HEK293T (cell line): ENCODE data around the gene WBP2.

Experiments
- CTCF ChIA-PET: fragments of 350-600 bp; formaldehyde crosslinking; extraction: SDS; loops from one replicate; lab custom pipeline; 2021; ENCODE audit warnings: antibody characterized with exemption, inconsistent platforms; lab: Yijun Ruan, JAX
- POLR2A ChIA-PET: fragments of 350-600 bp; formaldehyde crosslinking; extraction: SDS; loops from one replicate; lab custom pipeline; 2020; ENCODE audit warnings: antibody characterized with exemption, inconsistent platforms; lab: Yijun Ruan, JAX
- DNase-seq: peaks from one replicate; pipeline ENCODE4 v3.0.0; 2012; ENCODE audit warnings: mixed read lengths; ENCODE audit errors: extremely low spot score
- ARNT ChIP-seq: fragments of 450-650 bp; IDR thresholded peaks from 2 replicates; pipeline ENCODE4 v1.6.1; 2017; ENCODE audit warnings: mild to moderate bottlenecking
- BHLHE40 ChIP-seq: fragments of 450-650 bp; IDR thresholded peaks from 2 replicates; pipeline ENCODE4 v1.6.1; 2016; ENCODE audit warnings: mild to moderate bottlenecking, moderate library complexity, borderline replicate concordance
- CTBP1 ChIP-seq: fragments of 450-650 bp; IDR thresholded peaks from 2 replicates; pipeline ENCODE4 v1.6.1; 2016; ENCODE audit warnings: borderline replicate concordance
- ELF4 ChIP-seq: fragments of 450-650 bp; IDR thresholded peaks from 2 replicates; pipeline ENCODE4 v1.6.1; 2017; ENCODE audit warnings: antibody characterized with exemption
- FOXA1 ChIP-seq: fragments of 450-650 bp; IDR thresholded peaks from 2 replicates; pipeline ENCODE4 v1.6.1; 2016; ENCODE audit warnings: mild to moderate bottlenecking
- FOXK2 ChIP-seq: fragments of 450-650 bp; IDR thresholded peaks from 2 replicates; pipeline ENCODE4 v1.6.1; 2016; ENCODE audit warnings: mild to moderate bottlenecking
- FOXM1 ChIP-seq: fragments of 450-650 bp; IDR thresholded peaks from 2 replicates; pipeline ENCODE4 v1.6.1; 2017; ENCODE audit warnings: mild to moderate bottlenecking, borderline replicate concordance
- HDGF ChIP-seq: fragments of 450-650 bp; IDR thresholded peaks from 2 replicates; pipeline ENCODE4 v1.6.1; 2017; ENCODE audit warnings: antibody characterized with exemption, borderline replicate concordance
- L3MBTL2 ChIP-seq: fragments of 450-650 bp; conservative IDR thresholded peaks from 2 replicates; pipeline ENCODE4 v1.6.1; 2016; ENCODE audit warnings: mild to moderate bottlenecking
- LEF1 ChIP-seq: fragments of 450-650 bp; IDR thresholded peaks from 2 replicates; pipeline ENCODE4 v1.6.1; 2017; ENCODE audit warnings: mild to moderate bottlenecking, borderline replicate concordance
- NFRKB ChIP-seq: fragments of 450-650 bp; IDR thresholded peaks from 2 replicates; pipeline ENCODE4 v1.6.1; 2016; ENCODE audit warnings: mild to moderate bottlenecking, moderate library complexity
- PKNOX1 ChIP-seq: fragments of 450-650 bp; IDR thresholded peaks from 2 replicates; pipeline ENCODE4 v1.6.1; 2016
- SP1 ChIP-seq: fragments of 450-650 bp; IDR thresholded peaks from 2 replicates; pipeline ENCODE4 v1.6.1; 2017
- SUZ12 ChIP-seq: fragments of 450-650 bp; IDR thresholded peaks from 2 replicates; pipeline ENCODE4 v1.6.1; 2016; ENCODE audit warnings: mild to moderate bottlenecking
- TARDBP ChIP-seq: fragments of 450-650 bp; IDR thresholded peaks from 2 replicates; pipeline ENCODE4 v1.6.1; 2016
- ZNF384 ChIP-seq: fragments of 450-650 bp; IDR thresholded peaks from 2 replicates; pipeline ENCODE4 v1.6.1; 2016

WBP2 gene

GRCh38 chr17:75845933-75846691 lies 9.0 kb downstream of the WBP2 start:
- ChIA-PET POLR2A (interaction anchor here (1.1 to 4.4 kb wide), 4 partner anchors 9 to 66 kb away, joined by 3 to 39 read pairs (median 13); partner anchors contain the start of genes UNK and WBP2), CTCF (interaction anchor here (0.8 to 2.3 kb wide), 3 partner anchors 10 to 27 kb away, joined by 3 to 13 read pairs (median 5); partner anchors contain the start of gene WBP2)
- no peak for DNase-seq
- TF ChIP-seq CTBP1 = no peak
- no peak for TF ChIP-seq TARDBP
- no peak for TF ChIP-seq FOXA1
- no peak for TF ChIP-seq PKNOX1
- no peak for TF ChIP-seq NFRKB
- TF ChIP-seq SP1 = no peak
- no peak for TF ChIP-seq ZNF384
- no peak for TF ChIP-seq FOXM1
- no peak for TF ChIP-seq ELF4
- TF ChIP-seq FOXK2 = no peak
- TF ChIP-seq HDGF = no peak
- TF ChIP-seq ARNT = no peak

GRCh38 chr17:75845058-75845711 lies 9.9 kb downstream of the WBP2 start:
- TF ChIP-seq HDGF = peak; percentile 61; the same call in 1 of the 2 replicates
- TF ChIP-seq SUZ12 = no peak
- TF ChIP-seq NFRKB = no peak
- TF ChIP-seq ELF4 = no peak
- TF ChIP-seq L3MBTL2 = no peak
- ChIA-PET CTCF (interaction anchor here (0.6 to 2.3 kb wide), 4 partner anchors 11 to 164 kb away, joined by 4 to 13 read pairs (median 5); partner anchors contain the start of gene WBP2), POLR2A (interaction anchor here (1.1 to 4.4 kb wide), 4 partner anchors 10 to 65 kb away, joined by 3 to 39 read pairs (median 13); partner anchors contain the start of genes UNK and WBP2)
- DNase-seq = peak; percentile 88

- POLR2A ChIA-PET = interaction anchor here (3.4 to 4.4 kb wide), 2 partner anchors 11 to 65 kb away, joined by 22 to 39 read pairs; partner anchors contain the start of gene WBP2
- no peak for DNase-seq
- TF ChIP-seq PKNOX1 (no peak), SP1 (no peak), ELF4 (no peak), L3MBTL2 (no peak), FOXM1 (no peak), FOXK2 (no peak), NFRKB (no peak), CTBP1 (no peak), HDGF (no peak), BHLHE40 (no peak)
- CTCF ChIA-PET = interaction anchor here (0.6 to 2.3 kb wide), 4 partner anchors 11 to 163 kb away, joined by 4 to 13 read pairs (median 5); partner anchors contain the start of gene WBP2
Measured at GRCh38 chr17:75844530-75845057, 10.5 kb downstream of the WBP2 start.

- POLR2A ChIA-PET = interaction anchor here (3.4 to 4.4 kb wide), 2 partner anchors 11 to 64 kb away, joined by 22 to 39 read pairs; partner anchors contain the start of gene WBP2
- no peak for DNase-seq
- CTCF ChIA-PET = no interaction called here
Measured at GRCh38 chr17:75843577-75844529, 11.3 kb downstream of the WBP2 start, which contains the start of gene UNC13D. TSS of gene UNC13D (minus strand) at chr17:75844404. CDS start at chr17:75844337, 67 bp downstream.

More at GRCh38 chr17:75843577-75844529, 11.3 kb downstream of the WBP2 start, which contains the start of gene UNC13D:
- TF ChIP-seq CTBP1 (no peak), ZNF384 (no peak), FOXK2 (no peak), ARNT (no peak), FOXM1 (no peak), FOXA1 (no peak), LEF1 (no peak), PKNOX1 (no peak), L3MBTL2 (no peak), BHLHE40 (no peak), TARDBP (no peak), NFRKB (no peak), SUZ12 (no peak)
